Measurements from ENCODE around the gene PRPF6.

DNA sequence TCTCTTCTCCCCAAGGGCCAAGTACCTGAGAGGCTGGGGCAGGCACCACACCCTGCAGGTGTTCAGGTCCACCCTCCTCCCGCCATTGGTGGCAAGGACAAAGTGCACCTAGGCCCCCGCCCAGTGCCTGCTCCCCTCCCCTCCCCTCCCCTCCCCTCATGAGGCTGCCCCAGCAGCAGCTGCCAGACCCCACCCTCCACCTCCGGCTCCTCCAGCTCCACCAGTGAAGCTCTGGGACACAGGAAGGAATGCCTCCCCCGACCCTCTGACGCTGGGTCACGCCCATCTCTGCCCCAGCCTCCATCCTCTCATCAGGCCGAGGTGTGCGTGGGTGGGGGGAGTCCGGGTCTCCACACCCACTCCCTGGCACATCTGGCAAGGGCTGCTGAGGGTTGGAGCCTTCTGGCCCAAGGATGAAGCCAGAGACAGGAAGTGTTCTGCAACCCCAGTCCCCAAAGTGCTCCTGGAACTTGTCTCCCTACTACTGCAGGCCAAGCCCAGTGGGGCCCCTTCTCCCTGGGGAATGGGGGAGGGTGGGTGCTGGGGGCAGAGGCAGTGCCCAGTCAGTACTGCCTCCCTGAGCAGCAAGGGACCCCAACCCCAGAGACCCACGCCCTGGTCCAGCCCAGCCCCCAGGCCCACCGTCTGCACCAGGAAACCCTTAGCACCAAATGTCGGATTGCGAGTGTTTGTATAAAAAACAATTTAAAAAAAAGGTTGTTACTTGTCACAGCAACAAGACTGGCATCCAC lies 23.1 kb upstream of the PRPF6 start:
- TF ChIP-seq, protein P1, sequence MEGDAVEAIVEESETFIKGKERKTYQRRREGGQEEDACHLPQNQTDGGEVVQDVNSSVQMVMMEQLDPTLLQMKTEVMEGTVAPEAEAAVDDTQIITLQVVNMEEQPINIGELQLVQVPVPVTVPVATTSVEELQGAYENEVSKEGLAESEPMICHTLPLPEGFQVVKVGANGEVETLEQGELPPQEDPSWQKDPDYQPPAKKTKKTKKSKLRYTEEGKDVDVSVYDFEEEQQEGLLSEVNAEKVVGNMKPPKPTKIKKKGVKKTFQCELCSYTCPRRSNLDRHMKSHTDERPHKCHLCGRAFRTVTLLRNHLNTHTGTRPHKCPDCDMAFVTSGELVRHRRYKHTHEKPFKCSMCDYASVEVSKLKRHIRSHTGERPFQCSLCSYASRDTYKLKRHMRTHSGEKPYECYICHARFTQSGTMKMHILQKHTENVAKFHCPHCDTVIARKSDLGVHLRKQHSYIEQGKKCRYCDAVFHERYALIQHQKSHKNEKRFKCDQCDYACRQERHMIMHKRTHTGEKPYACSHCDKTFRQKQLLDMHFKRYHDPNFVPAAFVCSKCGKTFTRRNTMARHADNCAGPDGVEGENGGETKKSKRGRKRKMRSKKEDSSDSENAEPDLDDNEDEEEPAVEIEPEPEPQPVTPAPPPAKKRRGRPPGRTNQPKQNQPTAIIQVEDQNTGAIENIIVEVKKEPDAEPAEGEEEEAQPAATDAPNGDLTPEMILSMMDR (conservative IDR thresholded peaks at IDR 0.05 in 1 of 2, IDR thresholded peaks at IDR 0.05 in 1 of 2; ENCODE audit: extremely low read depth in 1 of 2, insufficient read depth in 1 of 2, low read depth in 1 of 2, low read length in 2 of 2): no peak
- no peak for TF ChIP-seq EZH2 (IDR thresholded peaks at IDR 0.05; ENCODE audit: borderline replicate concordance, low read length)

Measured in mammary epithelial cell (primary cell).